ENCODE data around the gene AMZ1.

The AMZ1 gene

GRCh38 chr7:2687881-2688318, at the start of gene AMZ1:
Gene AMZ1 (plus strand): TSS chr7:2688202. CDS start chr7:2700452, 12,250 bp downstream.
- no peak for DNase-seq (ENCODE audit: low read depth)

GRCh38 chr7:2638224-2638991, 49.6 kb upstream of the AMZ1 start:
- peak; percentile 35 for DNase-seq (ENCODE audit: low read depth)

- DNase-seq (ENCODE audit: low read depth): no peak
These were observed 48.8 kb upstream of the AMZ1 start for GRCh38 chr7:2639181-2639681.

- no peak for DNase-seq (ENCODE audit: low read depth)
These were observed 48.1 kb upstream of the AMZ1 start for GRCh38 chr7:2639695-2640481.

- DNase-seq (ENCODE audit: low read depth): no peak
These were observed 47.5 kb upstream of the AMZ1 start for GRCh38 chr7:2640482-2640830.

GRCh38 chr7:2640846-2641316, 47.1 kb upstream of the AMZ1 start:
- DNase-seq (ENCODE audit: low read depth): no peak

- DNase-seq (ENCODE audit: low read depth): peak; percentile 73
These were observed 46.3 kb upstream of the AMZ1 start for GRCh38 chr7:2641406-2642393.

GRCh38 chr7:2643386-2644219, 44.4 kb upstream of the AMZ1 start:
- no peak for DNase-seq (ENCODE audit: low read depth)

GRCh38 chr7:2644220-2644561, 43.8 kb upstream of the AMZ1 start:
- DNase-seq (ENCODE audit: low read depth): no peak

GRCh38 chr7:2644562-2645273, 43.3 kb upstream of the AMZ1 start:
- DNase-seq (ENCODE audit: low read depth): no peak

- no peak for DNase-seq (ENCODE audit: low read depth)
These were observed 42.6 kb upstream of the AMZ1 start for GRCh38 chr7:2645274-2645868.

GRCh38 chr7:2646336-2646679, 41.7 kb upstream of the AMZ1 start:
- DNase-seq (ENCODE audit: low read depth): no peak

GRCh38 chr7:2646680-2647571, 41.1 kb upstream of the AMZ1 start:
- no peak for DNase-seq (ENCODE audit: low read depth)

GRCh38 chr7:2647594-2648172, 40.3 kb upstream of the AMZ1 start:
- DNase-seq (ENCODE audit: low read depth): no peak

GRCh38 chr7:2649139-2649838, 38.7 kb upstream of the AMZ1 start:
- DNase-seq (ENCODE audit: low read depth): no peak

GRCh38 chr7:2649991-2650390, 38.0 kb upstream of the AMZ1 start:
- DNase-seq (ENCODE audit: low read depth): no peak

GRCh38 chr7:2650451-2650850, 37.6 kb upstream of the AMZ1 start:
- no peak for DNase-seq (ENCODE audit: low read depth)

- no peak for DNase-seq (ENCODE audit: low read depth)
These were observed 36.7 kb upstream of the AMZ1 start for GRCh38 chr7:2651336-2651735.

All from fibroblast of the conjunctiva (primary cell).